GM19025 (cell line): ENCODE measurements around the gene DMRTB1.
"Not testable (repeated sequence)": the region's sequence is repeated elsewhere in the genome, so short reads cannot be mapped to it uniquely, and the experiment has no call there.

ENCODE experiments used
- ATAC-seq: cut with Tn5 transposase; IDR thresholded peaks from one replicate; pipeline ENCODE4 v1.9.1; 2021; ENCODE audit warnings: mild to moderate bottlenecking, low read depth, moderate library complexity; ENCODE audit not compliant: unreplicated experiment

The DMRTB1 gene

GRCh38 chr1:53434405-53435007 lies 24.7 kb upstream of the DMRTB1 start:
- not testable (repeated sequence) for ATAC-seq

GRCh38 chr1:53435151-53435550 lies 24.0 kb upstream of the DMRTB1 start:
- no peak for ATAC-seq

GRCh38 chr1:53438427-53439336 lies 20.5 kb upstream of the DMRTB1 start:
- no peak for ATAC-seq

GRCh38 chr1:53439337-53440207 lies 19.6 kb upstream of the DMRTB1 start:
- ATAC-seq: no peak

GRCh38 chr1:53440633-53441032 lies 18.6 kb upstream of the DMRTB1 start:
- ATAC-seq: no peak

GRCh38 chr1:53442299-53442698 lies 16.9 kb upstream of the DMRTB1 start:
- ATAC-seq: no peak

GRCh38 chr1:53446051-53446450 lies 13.1 kb upstream of the DMRTB1 start:
- no peak for ATAC-seq

GRCh38 chr1:53447413-53447812 lies 11.8 kb upstream of the DMRTB1 start:
- no peak for ATAC-seq

- ATAC-seq: no peak
Measured at GRCh38 chr1:53448241-53448841, 10.9 kb upstream of the DMRTB1 start.

GRCh38 chr1:53449021-53449420 lies 10.2 kb upstream of the DMRTB1 start:
- no peak for ATAC-seq

- no peak for ATAC-seq
Measured at GRCh38 chr1:53449693-53450092, 9.5 kb upstream of the DMRTB1 start.

- ATAC-seq: no peak
Measured at GRCh38 chr1:53450225-53450624, 9.0 kb upstream of the DMRTB1 start.

- no peak for ATAC-seq
Measured at GRCh38 chr1:53454019-53454418, 5.2 kb upstream of the DMRTB1 start.

- no peak for ATAC-seq
Measured at GRCh38 chr1:53455364-53455991, 3.7 kb upstream of the DMRTB1 start.

- ATAC-seq: no peak
Measured at GRCh38 chr1:53458634-53459033, 565 bp upstream of the DMRTB1 start.

GRCh38 chr1:53460211-53460634 lies 1.0 kb downstream of the DMRTB1 start:
- no peak for ATAC-seq

GRCh38 chr1:53460666-53461322 lies 1.6 kb downstream of the DMRTB1 start:
- no peak for ATAC-seq

- ATAC-seq: no peak
Measured at GRCh38 chr1:53461323-53462044, 2.3 kb downstream of the DMRTB1 start.

GRCh38 chr1:53462193-53462592 lies 3.0 kb downstream of the DMRTB1 start:
- no peak for ATAC-seq
